Pons (tissue), 1 donor: Measurements from ENCODE around the gene BICDL2.
"Not testable (repeated sequence)": the region's sequence is repeated elsewhere in the genome, so short reads cannot be mapped to it uniquely, and the experiment has no call there.

Experiments
- DNase-seq: peaks from one replicate; pipeline ENCODE4 v3.0.0-alpha.2; 2016; ENCODE audit warnings: low spot score

BICDL2 gene

DNA sequence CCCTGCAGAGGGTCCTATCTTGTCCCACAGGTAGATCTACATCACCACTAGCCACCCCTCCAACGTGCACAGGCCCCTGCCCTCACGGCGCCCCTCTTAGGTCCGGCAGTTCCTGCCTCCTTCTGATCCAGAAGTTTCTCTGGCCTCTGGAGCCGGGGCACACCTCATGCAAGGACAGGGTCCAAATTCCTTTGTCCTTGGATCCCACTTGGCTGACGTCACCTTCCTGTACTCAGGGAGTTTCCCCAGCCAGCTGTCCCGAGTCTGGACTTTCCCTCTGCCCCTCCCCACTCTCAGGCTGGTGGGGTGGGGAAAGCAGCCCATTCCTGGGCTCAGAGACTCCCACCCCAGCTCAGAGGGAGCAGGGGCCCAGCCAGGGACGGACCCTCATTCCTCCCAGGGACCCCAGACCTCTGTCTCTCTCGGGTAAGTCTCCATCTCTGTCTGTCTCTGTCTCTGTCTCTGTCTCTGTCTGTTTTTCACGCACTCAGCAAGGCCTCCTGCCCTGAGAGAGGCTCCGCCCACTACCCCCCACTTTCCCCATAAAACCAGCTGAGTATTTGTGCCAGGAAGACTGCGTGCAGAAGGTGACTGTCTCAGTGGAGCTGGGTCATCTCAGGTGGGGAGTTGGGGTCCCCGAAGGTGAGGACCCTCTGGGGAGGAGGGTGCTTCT lies 28.5 kb upstream of the BICDL2 start, which contains the start of gene IL32:
IL32 (plus strand) TSS at position 572 of the 673 bp plus-strand sequence. CDS start 172 bp downstream, outside the sequence.
- no peak for DNase-seq

DNA sequence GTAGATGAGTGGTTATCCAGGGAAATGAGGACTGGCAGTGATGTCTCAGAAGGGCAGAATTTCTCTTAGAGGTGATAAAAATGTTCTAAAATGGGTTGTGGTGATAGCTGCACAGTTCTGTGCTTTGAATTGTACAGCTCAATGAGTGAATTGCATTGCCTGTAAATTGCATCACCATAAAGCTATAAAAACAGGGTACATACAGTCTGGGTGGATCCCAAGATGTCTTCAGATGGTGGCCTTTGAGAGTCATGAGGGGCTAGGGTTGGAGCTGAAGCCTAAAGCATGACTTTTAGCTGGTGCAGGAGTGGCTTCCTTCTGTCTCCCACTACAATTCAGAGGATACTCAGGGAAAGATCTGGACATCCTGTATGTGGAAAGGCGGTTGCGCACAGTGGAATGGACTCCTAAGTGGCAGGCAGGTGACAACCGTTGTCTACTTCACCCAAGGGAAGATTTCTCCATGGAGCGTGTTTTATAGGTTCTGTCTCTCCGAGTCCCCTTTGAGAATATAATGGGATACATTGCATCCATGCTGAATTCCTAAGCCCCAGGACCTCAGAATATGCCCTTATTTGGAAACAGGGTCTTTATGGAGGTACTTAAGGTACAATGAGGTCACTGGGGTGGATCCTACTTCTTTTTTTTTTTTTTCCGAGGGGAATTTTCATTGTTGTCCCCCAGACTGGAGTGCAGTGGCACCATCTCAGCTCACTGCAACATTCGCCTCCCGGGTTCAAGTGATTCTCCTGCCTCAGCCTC lies 27.1 kb upstream of the BICDL2 start:
- DNase-seq, result no peak

DNA sequence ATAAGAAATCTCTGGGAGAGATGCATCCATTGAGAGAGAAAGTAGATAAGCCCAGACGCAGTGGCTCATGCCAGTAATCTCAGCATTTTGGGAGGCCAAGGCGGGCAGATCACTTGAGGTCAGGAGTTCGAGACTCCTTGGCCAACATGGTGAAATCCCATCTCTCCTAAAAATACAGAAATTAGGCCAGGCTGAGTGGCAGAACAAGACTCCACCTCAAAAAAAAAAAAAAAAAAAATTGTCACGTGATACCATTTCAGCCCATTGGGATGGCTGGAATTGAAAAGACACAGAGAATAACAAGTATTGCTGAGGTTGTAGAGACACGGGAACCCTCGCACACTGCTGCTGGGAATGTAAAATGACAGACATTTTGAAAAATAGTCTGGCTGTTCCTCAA lies 25.8 kb upstream of the BICDL2 start:
- no peak for DNase-seq

DNA sequence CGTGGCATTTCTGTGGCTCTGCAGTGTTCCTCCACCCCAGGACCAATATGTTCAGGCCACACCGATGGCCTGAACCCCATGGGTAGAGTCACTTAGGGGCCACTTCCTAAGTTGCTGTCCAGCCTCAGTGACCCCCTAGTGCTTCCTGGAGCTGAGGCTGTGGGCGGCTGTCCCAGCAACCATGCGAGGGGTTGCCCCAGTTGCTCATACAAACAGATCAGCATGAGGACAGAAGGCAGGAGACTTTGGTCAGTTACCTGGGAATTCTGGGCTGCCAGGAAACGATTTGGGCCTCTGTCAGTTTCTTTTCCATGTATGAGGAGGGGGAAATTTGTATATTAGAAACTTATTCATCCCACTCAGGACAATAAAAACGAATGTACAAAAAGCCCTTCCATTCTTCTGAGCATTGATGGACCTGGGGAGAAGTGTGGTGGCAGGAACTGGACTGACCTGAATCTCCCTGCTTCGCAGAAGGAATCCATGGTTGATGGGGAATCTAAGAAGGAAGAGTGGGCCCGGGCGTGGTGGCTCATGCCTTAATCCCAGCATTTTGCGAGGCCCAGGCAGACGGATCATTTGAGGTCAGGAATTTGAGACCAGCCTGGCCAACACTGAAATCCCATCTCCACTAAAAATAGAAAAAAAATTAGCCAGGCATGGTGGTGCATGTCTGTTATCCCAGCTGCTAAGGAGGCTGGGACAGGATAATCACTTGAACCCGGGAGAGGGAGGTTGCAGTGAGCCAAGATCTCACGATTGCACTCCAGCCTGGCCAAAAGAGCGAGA lies 23.8 kb upstream of the BICDL2 start:
- DNase-seq, result no peak

DNA sequence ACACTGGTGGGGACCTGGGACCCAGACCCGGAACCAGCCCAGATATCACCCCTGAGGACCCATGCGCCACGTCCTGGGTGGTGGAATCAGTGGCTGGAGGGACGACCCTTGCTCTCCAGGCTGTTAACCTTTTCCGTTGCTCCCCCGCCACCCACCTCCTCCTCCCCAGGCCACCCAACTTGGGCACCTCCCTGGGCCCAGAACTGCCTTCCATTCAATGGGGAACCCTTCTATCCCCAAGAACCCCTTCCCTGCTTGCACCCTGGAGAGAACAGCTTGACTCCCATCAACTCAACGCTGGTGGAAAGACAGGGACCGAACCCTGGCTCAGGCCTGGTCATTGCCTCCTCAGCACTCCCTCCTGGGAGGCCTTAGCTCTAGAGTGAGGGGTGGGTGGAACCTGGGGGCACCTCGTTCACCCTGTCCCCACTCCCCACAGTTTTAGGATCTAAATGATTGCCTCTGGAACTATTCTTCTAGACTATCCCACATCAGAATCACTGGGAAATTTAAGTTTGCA lies 23.0 kb upstream of the BICDL2 start:
- DNase-seq, result no peak

DNA sequence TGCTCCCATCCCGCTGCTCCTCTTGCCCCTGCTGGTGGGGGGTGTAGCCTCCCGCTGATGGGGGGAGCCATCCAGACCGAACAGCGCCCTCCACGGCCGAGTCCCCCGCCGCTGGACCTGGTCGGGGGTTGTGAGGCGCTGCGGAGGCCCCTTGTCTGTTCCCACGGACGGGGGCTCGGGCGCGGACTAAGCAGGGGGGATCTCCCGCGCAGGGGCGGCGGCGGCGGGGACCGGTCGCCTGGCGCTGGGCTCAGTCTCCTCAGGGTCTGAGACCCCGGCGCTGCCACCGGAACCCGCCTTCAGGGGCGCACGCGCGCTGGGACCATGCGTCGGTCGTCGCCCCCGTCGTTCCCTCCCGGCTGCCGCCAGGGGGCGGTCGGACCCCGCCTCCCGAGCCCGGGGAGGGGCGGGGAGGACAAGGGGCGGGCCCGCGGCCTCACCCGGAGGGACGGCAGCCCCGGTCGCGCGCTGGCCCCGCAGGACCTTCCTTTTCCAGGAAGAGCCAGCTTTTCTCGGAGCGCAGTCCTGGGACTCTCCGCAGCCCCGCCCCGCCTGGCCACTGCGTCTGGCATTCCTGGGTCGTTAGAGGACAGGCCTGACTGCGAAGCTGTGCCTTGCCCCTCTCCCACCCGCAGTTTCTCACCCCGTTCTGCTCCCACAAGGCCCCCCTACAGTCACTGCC lies 22.4 kb upstream of the BICDL2 start:
- DNase-seq, result peak; percentile 66

DNA sequence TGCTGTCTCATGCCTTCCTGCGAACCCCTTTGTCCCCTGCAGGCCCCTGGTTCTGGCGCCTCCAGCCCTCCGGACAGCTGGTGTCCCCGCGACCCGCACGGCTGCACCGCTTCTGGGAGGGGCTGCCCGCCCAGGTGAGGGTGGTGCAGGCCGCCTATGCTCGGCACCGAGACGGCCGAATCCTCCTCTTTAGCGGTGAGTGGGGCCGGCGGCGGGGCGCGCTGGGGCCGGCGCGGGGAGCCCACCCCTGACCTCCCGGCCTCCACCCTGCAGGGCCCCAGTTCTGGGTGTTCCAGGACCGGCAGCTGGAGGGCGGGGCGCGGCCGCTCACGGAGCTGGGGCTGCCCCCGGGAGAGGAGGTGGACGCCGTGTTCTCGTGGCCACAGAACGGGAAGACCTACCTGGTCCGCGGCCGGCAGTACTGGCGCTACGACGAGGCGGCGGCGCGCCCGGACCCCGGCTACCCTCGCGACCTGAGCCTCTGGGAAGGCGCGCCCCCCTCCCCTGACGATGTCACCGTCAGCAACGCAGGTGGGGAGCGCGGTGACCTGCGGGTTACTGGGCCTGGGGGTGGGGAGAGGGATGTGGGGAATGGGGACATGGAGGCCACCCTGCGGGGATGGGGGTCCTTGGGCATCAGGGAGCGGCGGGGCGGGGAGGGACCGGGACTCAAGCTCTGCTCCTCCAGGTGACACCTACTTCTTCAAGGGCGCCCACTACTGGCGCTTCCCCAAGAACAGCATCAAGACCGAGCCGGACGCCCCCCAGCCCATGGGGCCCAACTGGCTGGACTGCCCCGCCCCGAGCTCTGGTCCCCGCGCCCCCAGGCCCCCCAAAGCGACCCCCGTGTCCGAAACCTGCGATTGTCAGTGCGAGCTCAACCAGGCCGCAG lies 21.6 kb upstream of the BICDL2 start:
- DNase-seq, result peak; percentile 10

DNA sequence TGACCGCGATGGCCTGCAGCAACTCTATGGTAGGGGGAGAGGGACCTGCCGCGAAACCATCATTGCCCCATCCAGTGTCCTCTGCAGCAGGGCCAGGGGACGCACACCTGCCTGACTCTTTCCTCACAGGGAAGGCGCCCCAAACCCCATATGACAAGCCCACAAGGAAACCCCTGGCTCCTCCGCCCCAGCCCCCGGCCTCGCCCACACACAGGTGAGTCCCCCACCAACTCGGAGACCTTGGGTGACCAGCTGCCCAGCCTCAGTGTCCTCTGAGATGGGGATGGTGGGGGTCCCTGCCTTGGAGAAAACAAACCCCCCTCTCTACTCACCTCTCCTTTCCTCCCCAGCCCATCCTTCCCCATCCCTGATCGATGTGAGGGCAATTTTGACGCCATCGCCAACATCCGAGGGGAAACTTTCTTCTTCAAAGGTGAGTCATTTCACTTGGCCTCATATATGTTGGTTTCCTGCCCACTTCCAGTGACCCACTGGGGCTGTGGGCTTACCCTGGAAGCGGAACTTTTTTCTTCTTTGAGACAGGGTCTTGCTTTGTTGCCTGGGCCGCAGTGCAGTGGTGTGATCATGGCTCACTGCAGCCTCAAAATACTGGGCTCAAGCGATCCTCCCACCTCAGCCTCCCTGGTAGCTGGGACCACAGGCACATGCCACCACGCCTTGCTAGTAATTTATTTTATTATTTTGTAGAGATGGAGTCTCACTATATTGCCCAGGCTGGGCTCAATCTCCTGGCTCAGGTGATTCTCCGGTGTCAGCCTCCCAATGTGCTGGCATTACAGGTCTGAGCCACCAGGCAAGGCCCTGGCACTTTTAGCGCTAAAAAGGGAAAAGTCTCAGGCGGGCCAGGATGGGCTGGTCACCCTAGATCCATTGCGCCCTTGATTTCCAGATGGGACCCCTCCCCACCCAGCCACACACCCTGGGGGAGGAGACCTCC lies 20.7 kb upstream of the BICDL2 start:
- DNase-seq, result no peak

DNA sequence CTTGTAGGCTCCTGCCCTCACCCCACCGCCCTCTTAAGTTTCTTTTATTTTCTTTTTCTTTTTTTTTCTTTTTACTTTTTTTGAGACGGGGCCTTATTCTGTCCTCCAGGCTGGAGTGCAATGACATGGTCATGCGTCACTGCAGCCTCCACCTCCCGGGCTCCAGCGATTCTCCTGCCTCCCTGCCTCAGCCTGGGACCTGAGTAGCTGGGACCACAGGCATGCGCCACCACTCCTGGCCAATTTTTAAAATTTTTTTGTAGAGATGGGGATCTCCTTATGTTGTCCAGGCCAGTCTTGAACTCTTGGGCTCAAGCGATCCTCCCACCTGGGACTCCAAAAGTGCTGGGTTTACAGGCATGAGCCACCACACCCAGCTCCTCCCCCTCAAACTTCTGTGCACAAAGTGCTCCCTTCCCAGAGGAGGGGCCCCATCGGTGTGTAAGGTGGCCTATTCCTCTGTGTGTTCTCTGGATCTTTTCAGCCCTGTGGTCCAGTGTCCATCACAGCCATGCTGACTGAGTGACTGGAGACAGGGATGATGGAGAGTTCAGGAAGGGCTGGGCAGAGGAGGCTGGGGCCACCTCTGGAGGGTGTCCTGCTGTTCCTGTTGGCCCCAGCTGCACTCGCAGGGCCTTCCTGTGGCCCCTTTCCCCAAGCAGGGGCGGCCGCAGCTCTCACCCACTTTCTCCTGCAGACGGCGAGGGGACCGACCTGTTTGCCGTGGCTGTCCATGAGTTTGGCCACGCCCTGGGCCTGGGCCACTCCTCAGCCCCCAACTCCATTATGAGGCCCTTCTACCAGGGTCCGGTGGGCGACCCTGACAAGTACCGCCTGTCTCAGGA lies 19.8 kb upstream of the BICDL2 start:
- no peak for DNase-seq

DNA sequence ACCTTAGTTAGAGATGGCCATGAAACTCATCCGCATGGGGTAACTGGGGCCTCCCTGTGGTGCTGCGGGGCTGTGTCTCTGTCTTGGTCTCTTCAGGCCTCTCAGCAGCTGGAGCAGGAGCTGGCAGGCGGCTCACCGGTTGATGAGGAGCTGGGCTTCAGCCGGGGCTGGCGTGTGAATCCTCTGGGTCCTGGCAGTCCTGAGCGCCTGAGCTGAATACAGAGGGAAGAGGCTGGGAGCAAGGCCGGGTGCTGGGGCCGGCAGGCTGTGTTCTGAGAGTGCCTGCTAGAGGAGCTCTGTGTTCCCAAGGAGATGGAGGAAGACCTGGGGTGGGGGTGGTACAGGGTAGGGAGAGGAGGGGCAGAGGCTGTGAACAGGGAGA lies 19.0 kb upstream of the BICDL2 start:
- DNase-seq, result not testable (repeated sequence)

DNA sequence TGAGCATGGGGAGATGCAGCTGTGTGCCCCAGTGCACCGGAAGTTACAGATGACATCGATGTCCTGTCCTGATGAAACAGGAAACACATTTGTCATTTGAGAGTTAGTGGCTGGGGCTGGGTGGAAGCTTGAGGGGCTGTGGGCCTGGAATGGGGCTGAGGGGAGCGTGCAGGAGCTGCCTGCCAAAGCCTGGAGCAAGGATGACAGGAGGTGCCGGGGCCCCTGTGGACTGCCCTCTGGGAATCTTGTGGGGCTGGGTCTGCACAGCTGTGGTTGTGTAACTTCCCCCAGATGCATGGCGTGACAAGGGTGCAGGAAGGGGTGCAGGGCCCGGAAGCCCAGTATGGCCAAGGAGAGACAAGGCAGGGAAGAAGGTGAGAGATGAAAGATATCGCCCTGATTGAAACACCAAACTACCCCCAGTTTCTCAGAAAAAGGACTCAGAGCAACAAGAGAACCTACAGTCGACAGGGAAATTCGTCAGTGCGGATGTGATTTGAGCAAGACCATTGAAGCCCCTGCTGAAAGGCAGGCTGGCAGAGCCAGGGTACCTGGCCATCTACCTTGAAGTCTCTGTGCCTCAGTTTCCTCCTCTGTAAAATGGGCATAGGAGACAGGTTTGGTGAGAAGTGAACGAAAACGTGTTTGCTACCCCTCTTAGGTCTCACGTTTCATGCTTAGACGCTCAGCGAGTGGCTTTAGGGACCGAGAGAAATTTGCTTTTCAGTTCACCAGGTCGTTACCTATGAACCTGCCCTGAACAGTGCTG lies 18.4 kb upstream of the BICDL2 start:
- DNase-seq, result no peak

DNA sequence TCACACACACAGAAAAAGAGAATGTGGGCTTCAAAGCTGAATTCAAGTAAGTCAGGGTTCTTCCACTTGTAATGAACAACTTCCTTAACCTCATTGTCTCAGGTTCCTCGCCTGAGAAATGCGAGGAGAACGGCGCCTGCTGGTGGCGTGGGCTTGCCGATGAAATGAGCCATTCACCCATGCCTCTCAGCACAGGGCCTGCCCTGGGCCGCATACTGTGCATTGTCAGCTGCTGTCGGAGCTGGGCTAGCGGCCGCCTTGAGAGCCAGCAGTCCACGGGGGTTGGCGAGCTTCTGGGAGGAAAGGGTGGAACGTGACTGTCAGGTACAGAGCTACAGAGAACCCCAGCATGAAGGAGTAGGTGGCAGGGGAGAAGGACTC lies 16.6 kb upstream of the BICDL2 start:
- DNase-seq, result not testable (repeated sequence)

DNA sequence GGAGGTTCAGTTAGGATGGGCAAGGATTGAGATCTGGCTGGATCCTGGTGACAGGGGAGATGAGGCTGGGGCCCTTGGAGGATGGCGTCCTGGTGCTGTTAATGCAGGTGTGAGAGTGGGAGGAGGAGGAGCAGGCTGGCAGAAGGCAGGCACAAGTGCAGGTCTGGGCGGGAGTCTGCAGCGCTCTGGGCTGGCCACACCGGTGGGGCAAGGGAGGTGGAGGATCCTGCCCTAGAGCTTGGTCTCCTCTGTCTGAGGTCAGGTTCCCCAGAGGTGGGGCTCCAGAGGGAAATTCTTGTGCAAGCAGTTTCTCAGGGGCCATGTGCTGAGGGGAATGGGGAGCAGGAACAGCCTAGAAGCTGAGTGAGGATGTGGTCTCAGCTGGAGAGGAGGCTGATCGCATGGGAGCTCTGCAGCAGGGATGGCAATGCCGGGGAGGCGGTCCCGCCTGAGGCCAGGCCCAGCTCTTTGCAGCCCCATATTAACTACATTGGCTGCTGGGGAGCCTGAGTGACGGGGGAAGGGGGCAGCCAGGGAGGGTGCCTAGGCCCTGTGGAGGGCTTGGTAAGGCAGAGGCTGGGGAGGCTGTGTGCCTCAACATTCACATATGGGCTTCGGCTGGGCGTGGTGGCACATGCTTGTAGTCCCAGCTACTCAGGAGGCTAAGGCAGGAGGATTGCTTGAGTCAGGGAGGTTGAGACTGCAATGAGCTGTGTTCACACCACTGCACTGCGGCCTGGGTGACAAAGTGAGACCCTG lies 16.0 kb upstream of the BICDL2 start:
- not testable (repeated sequence) for DNase-seq

DNA sequence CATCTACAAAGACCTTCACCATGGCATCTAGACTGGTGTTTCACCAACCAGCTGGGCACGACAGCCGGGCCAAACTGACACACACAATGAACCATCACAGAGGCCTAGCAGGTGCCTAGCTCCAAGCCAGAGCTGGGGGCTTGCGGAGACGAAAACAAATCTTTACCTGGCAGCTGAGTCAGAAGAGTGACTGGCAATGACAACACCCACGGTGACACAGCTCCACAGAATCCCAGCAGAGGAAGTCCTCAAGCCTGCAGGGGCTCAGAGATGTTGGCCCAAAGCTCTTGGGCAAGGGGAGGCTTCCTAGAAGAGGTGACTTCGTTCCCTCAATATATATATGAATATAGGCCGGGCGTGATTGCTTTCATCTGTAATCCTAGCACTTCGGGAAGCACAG lies 14.8 kb upstream of the BICDL2 start:
- DNase-seq, result no peak

DNA sequence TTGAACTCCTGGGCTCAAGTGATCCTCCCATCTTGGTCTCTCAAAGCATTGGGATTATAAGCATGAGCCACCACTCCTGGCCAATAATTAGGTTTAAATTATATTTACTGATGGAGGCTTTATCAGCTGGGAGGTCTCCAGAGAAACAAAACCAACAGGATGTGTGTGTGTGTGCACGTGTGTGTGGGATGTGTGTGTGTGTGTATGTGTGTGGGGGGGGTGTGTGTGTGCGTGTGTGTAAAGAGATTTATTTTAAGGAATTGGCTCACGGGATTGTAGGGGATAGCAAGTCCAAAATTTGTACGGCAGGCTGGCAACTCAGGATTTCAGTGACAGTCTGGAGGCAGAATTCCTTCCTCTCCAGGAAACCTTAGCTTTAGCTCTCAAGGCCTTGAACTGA lies 14.3 kb upstream of the BICDL2 start:
- no peak for DNase-seq

DNA sequence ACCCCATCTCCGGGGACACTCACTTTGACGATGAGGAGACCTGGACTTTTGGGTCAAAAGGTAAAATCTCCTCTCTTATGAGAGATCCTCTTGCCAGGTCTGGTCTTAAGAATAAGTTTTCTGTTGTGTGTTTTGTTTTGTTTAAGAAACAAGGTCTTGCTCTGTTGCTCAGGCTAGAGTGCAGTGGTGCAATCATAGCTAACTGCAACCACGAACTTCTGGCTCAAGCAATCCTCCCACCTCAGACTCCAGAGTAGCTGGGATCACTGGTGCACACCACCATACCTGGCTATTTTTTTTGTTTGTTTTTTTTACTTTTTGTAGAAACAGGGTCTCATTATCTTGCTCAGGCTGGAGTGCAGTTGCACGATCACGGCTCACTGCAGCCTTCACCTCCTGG lies 13.7 kb upstream of the BICDL2 start:
- DNase-seq, result no peak

DNA sequence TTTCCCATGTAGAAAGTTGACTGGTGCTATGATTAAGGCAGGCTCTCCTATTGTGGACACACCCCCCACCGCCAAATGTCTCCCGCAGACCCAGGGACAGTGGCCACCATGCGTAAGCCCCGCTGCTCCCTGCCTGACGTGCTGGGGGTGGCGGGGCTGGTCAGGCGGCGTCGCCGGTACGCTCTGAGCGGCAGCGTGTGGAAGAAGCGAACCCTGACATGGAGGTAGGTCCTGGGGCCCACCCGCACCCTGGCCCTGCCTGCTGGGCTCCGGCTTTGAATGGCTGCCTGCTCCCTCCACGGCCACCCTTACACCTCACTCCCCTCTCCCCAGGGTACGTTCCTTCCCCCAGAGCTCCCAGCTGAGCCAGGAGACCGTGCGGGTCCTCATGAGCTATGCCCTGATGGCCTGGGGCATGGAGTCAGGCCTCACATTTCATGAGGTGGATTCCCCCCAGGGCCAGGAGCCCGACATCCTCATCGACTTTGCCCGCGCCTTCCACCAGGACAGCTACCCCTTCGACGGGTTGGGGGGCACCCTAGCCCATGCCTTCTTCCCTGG lies 13.3 kb upstream of the BICDL2 start:
- no peak for DNase-seq
